GM12872 (cell line): ENCODE data around the gene DIP2C.

Experiments used
- TF ChIP-seq, protein P1 (sequence below): IDR thresholded peaks from 3 replicates; pipeline ENCODE4 v1.5.1; 2011; ENCODE audit warnings: low read depth, mild to moderate bottlenecking, low read length, moderate library complexity; ENCODE audit not compliant: insufficient read depth

The DIP2C gene

GRCh38 chr10:387909-388660 lies 301.4 kb downstream of the DIP2C start:
- TF ChIP-seq, protein P1, sequence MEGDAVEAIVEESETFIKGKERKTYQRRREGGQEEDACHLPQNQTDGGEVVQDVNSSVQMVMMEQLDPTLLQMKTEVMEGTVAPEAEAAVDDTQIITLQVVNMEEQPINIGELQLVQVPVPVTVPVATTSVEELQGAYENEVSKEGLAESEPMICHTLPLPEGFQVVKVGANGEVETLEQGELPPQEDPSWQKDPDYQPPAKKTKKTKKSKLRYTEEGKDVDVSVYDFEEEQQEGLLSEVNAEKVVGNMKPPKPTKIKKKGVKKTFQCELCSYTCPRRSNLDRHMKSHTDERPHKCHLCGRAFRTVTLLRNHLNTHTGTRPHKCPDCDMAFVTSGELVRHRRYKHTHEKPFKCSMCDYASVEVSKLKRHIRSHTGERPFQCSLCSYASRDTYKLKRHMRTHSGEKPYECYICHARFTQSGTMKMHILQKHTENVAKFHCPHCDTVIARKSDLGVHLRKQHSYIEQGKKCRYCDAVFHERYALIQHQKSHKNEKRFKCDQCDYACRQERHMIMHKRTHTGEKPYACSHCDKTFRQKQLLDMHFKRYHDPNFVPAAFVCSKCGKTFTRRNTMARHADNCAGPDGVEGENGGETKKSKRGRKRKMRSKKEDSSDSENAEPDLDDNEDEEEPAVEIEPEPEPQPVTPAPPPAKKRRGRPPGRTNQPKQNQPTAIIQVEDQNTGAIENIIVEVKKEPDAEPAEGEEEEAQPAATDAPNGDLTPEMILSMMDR = no peak

DNA sequence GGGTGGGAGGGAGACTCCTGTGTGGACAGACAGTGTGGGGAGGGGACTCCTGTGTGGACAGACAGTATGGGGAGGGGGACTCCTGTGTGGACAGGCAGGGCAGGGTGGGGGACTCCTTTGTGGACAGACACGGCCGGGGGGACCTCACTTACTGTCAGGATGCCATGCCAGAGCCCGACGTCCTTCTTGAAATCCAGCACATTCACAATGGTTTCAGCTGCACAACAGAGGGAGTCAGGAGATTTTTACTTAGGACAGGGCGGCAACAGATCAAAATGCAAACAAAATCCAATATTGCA lies 301.9 kb downstream of the DIP2C start:
- TF ChIP-seq, protein P1 = no peak

DNA sequence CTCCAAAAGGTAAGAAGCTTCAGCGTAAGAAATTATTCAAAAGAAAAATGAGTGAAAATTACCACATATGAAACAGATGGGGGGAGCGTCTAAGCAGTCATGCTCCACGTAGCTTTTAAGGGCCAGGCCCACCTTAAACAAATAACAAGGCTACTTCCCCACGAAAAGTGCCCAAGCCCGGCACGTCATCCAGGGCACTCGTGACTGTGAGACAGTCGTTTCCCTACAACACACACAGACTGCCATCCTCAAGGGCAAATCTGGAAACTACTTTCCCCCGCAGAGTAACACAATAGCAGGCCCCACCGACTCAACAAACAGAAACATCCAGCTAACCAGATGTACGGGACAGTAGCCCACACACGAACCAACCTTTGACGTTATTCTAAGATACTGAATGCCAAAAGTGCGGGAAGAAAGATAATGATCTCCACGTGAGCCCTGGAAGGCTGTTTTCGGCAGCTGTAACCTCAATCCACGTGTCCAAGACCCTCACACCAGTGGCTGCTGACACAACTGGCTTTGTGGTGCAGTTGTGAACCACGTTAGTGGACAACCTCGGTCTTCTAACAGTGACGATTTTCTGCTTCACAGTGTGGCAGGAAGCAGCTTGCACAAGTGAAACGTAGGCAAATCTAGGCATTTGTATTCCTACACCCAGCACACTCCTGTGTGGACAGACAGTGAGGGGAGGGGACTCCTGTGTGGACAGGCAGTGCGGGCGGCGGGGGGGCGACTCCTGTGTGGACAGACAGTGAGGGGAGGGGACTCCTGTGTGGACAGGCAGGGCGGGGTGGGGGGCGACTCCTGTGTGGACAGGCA lies 302.5 kb downstream of the DIP2C start:
- TF ChIP-seq, protein P1 = no peak

DNA sequence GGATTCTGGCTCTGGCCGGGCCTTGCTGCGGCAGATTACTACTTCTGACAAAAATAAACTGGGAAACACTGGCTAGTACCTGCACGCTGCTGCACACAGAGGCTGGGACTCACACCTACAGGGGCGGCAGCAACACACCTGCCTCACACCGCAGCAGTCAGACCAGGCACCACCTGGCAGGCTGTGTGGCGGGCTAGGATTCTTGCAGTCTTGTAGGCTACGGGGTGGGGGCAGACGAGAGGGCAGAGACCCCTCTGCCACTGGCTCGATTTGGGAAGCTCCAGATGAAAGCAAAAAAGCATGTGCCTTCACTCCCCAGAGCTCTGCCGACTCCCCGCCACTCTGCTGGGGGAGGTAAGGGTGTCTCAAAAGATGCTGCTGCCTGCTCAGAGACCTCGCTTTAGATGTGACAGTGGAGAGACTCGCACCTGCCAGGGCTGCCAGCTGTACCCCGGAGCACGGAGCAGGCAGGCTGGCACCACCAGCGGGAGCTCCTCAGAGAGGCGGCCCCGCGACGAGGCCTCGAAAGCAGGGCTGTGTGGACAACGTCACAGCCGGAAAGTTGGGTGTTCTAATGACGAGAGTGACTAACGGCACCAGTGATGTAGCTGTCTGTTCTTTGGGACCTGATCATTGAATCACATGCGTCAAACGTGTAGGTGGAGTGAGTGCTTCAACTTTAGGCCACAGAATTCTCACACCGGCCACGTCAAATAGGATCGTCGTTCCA lies 303.7 kb downstream of the DIP2C start:
- TF ChIP-seq, protein P1 = no peak

GRCh38 chr10:384538-385305 lies 304.7 kb downstream of the DIP2C start:
- TF ChIP-seq, protein P1 = no peak

DNA sequence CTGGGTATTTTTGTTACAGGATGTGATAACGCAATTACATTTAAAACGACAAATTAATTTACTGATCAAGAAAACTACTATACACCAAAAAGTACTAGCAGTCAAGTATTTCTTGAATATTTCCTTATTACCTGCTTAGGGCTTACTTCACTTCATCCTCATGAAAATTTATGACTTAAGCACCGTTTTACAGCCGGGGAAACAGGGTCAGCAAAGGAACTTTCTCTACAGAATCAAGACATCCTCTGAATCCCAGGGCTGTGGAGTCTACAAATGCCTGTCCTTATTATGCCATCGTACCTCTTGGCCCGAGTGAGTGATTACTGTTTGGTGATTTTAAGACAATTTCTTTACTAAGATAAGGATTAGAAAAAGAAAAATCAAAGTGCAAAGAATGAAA lies 305.9 kb downstream of the DIP2C start:
- TF ChIP-seq, protein P1 = no peak
